GM19238 (cell line): ENCODE data around the gene CALN1.
"Not testable (repeated sequence)": the region's sequence is repeated elsewhere in the genome, so short reads cannot be mapped to it uniquely, and the experiment has no call there.

Experiments used
- DNase-seq: peaks from one replicate; pipeline ENCODE4 v3.0.0; 2011; ENCODE audit warnings: low spot score; ENCODE audit not compliant: insufficient read length

Gene CALN1

DNA sequence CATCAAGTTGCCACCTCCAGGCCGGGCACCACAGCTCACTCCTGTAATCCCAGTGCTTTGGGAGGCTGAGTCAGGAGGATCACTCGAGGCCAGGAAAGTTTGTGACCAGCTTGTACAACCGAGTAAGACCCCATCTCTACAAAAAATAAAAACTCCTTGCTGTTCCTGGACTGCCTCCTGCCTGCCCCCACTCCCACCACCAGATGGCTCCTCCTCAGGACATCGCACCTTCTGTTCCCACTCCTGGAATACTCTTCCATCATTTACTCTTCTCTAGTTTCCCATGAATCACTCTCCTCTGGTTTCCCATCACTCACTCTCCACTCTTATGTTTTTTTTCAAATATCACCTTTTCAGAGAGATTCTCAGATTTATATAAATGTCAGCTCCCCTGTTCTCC, 540.7 kb downstream of the CALN1 start:
- no peak for DNase-seq

DNA sequence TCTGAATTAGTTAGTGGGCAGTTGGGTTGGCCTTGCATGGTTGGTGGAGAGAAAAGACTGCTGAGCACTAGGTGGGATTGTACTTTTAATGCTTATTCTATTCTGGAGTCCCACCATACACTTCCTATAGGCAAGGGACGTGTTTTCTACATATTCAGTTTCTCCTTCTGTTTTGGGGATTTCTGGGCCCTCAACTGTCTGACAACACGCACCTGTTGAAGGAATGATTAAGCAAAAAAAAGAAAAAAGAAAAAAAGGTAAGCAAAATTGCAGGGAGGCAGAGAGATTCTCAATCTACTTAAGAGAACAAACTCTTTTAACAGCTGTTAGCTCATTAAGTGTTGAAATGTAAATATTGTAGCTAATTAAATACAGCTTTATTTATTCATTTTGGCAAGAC, 541.3 kb downstream of the CALN1 start:
- no peak for DNase-seq

DNA sequence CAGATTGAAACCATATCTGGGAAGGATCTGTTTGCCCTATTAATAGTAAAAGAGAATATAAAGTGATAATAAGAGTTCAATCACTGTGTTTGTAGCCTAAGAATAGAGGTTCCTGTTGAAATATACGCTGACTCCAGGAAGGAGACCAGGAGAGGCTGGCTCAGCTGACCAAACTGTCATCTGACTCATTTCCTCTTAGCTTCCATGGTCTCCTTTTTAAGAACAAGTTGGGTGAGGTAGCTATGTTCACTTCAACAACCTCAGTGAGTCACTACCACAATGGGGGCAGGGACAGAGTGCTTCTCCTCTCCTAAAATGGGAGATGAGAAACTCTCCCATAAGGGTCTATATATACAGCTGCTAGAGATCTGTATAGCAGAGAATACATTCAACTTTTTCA, 543.3 kb downstream of the CALN1 start:
- DNase-seq, result no peak

DNA sequence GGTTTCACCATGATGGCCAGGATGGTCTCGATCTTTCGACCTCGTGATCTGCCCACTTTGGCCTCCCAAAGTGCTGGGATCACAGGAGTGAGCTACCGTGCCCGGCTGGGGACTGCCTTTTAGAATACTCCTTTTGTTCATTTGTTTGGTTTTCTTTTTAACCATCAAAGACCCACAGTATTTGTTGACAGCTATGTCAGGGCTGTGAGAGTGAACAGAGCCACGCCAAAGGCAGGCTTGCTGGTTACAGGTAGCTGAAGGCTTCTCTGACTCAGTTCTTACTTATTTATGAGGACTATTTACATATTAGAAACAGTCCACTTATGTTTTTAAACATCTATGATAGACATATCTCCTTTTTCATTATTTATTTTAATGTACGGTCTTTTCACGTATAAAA, 544.5 kb downstream of the CALN1 start:
- no peak for DNase-seq

DNA sequence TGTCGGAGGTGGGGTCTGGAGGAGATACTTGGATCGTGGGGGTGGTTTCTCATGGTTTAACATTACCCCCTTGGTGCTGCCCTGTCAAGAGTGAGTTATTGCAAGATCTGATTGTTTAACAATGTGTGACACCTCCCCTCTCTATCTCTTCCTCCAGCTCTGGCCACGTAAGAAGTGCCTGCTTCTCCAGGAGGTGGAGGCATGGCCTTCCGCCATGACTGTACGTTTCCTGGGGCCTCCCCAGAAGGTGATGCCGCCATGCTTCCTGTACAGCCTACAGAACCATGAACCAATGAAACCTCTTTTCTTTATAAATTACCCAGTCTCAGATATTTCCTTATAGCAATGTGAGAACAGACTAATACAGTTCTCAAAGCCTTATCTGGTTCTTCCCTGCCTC, 547.0 kb downstream of the CALN1 start:
- DNase-seq, result no peak

DNA sequence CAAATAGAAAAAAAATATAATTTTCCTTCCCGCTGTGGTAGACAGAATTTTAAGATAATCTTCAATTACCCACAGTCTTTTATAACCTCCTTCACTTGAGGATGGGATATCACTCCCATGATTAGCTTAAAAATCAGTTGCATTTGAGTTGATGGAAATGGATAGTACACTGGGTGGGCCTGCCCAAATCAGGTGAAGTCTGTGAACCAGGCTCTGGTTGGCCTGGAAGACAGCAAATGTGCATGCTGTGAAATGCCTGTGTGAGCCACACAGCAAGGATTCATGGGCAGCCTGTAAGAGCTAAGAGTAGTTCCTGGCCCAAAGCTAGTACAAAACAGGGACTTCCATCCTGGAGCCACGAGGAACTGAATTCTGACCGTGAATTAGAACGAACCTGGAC, 548.0 kb downstream of the CALN1 start:
- no peak for DNase-seq

DNA sequence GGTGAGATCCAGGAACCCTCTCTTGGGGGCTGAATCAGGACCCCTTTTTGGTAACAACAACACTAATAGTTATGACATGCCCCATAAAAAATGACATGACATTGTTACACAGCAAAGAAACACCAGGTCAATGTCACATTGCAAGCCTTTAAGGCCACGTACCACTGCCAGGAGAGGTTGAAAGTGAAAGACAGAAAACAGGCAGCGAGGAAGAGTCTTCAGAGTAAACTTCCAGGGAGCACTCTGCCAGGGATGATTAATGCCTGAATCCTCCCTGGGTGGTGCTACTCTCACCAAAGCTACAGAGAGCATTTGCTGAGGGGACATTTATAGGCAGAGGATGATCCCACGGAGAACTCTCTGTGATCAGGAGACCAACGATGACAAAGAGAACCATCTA, 551.6 kb downstream of the CALN1 start:
- no peak for DNase-seq

DNA sequence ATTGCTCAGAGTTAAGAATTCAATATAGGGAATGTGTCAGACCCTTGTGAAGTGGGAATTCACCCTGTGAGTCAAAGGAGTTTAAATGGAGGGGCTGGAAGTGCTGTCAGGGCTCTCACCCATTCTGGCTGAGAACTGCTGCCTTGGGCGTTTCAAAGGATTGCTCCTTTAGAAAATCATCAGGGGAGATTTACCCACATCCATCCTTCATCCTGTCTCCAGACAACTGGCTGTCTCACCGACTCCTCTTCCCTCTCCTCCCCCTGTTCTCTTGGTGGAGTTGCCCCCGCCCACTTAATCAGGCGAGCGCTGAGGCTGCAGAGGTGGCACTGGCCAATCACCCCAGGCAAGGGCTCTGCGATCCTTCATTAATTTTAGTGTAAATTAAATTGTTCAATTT, 554.8 kb downstream of the CALN1 start:
- DNase-seq, result no peak

DNA sequence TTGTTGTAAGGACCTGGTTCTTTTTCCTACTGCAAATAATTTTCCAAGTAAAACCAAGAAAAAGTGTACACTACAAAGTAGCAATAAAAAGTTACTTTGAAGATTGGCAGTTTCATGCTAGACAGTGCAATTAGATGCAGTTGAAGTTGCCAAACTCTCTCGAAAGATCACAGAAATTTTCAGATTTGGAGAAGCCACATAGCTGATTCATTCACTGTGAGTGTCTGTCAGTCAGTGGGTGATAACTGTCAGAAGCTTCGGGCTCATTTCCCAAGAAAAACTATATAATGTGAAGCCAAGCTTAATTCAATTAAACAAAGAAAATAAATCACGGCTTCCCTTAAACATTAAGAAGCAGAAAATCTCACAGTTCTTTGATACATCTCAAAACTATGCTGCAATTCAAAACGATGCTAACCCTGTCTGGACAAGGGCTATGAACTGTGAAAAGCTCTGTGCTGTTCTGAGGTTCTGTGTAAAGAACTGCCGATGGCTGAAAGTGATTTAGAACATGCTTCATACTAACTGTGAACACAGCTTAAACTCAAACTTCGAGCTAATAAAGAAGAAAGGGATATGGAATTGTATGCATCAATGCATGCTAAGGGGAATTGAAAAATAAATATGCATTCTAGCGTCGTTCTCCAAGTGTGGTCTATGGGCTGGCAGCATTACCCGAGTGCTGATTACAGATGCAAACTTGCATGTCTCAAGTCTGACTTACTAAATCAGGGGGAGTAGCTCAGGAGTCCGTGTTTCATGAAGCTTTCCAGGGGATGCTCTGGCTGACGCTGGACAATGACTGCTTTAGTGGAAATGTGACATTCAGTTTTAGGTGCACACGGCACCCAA, 557.4 kb downstream of the CALN1 start:
- DNase-seq, result no peak

DNA sequence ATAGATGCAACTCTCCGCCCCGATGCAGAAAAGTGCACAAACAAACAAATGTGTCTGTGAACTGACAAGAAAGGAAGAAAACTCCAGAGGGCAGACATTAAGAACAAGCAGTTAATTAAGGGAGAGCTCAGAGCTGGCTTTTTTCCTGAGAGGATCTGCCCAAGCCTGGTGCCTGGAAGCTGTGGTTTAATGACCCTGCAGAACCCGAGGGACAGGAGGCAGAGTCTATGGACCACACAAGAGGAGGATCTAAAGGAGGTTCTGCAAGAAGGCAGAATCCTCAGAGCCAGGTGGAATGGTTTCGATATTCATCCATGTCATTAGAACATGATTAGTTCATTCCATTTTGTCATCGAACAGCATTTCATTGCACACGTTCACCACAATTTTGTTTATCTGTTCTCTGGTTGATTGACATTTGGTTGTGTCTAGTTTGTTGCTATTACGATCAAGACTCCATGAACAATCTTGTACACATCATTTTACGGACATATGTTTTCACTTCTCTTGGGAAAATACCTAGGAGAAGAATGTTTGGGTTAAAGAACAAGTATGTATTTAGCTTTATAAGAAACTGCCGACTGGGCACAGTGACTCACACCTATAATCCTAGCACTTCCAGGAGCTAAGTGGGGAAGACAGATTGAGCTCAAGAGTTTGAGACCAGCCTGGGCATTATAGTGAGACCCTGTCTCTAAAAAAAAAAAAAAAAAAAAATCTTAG, 560.2 kb downstream of the CALN1 start:
- no peak for DNase-seq

DNA sequence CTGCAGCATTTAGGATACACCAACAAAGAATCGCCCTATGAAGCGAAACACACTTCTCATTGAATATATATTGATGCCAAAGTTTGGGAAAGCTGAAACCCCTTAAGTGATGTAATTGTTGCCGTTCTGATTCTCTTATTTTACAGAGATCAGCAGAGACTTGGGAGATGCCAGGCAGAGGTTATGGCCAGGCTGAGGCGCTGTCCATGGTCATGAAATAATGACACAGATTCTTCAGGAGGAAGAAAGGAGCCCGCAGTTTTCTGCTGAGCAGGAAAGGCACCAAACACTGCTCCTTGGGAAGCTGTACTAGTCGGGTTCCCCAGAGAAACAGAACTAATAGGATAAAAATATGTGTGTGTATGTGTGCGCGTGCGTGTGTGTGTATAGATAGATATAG, 566.0 kb downstream of the CALN1 start:
- DNase-seq, result no peak

DNA sequence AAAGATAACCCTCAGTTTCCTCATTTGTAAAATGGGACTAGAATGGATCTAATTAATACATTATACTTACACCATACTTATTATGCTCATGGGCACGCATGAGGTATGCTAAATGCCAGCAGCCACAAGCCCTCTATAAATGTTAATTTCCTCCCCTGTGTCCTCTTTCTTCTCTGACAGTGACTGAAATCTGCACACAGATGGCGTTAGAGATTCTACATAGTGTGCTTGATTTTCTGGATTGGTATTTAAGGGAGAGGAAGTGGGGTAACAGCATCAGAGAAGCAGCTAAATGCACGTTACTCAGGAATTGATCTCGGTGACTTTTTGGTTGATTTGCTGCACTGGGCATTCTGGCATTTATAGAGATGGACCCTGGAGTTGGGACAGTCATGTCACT, 568.5 kb downstream of the CALN1 start:
- DNase-seq, result no peak

DNA sequence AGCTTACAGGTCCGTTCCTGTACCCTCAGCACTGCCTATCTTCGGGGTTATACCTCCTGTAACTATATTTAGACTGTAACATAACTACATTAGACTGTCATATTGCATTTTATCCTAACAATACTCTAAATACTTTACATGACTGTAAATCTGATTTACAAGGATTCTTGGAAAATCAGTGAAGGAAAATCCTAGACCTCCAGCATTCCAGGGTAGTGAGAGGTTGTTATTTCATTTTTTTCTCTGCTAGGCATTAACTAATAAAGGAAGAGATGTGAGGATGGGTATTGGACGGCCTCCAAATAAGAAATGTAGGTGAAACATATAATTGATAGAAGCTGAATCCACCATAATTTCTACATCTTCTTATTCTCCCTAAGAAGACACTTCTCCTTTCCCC, 569.4 kb downstream of the CALN1 start:
- no peak for DNase-seq

DNA sequence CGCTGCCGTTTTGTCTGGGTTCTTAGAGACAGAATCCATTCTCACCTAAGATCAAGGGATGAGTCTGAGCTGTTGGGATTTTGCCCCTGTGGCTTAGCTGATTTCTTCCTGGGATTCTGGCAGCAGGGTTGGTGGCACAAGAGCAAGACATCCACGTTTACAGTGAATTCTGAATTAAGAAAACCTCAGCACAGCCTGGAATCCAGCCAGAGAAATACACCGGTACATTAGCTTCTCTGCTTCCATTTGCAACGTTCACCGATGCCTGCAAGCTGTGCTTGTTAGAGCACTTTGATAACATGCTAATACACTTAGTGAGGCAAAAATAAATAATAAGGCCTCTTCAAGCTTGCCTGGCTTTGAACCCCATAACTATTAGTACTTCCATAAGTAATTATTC, 569.8 kb downstream of the CALN1 start:
- no peak for DNase-seq

DNA sequence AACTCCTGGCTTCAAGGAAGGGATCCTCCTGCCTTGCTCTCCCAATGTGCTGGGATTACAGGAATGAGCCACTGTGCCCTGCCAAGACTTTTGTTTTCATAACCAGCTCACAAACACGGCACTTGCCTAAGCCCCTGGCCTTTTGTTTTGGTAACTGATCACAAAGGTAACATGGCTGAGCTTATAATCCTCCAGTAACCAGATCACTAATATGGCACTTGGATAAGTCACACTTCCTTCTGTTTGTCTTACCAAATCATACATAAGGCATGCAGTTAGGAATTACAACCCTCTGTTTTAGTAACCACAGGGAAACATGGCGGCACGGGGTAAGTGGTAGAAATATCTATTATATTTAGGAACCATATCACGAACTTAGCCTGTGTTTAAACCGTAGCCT, 577.1 kb downstream of the CALN1 start:
- no peak for DNase-seq

DNA sequence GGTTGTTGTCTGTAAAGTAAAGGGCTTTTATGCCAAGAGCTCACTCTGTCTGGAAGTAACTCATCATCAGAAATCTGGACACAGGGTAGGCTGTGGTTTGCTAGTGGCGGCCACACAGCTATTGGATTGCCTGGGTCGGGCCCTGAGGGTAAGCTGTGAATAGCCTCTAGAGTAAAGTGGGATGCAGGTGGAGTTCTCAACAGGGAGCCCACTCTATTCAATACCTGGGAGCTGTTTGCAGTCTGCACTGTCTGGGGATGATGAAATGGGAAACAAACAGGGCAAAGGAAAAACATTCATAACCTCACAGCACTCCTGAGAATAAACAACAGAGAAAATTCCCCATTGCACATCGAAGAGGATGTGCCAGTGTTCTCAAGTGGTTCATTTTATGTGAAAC, 582.6 kb downstream of the CALN1 start:
- no peak for DNase-seq

DNA sequence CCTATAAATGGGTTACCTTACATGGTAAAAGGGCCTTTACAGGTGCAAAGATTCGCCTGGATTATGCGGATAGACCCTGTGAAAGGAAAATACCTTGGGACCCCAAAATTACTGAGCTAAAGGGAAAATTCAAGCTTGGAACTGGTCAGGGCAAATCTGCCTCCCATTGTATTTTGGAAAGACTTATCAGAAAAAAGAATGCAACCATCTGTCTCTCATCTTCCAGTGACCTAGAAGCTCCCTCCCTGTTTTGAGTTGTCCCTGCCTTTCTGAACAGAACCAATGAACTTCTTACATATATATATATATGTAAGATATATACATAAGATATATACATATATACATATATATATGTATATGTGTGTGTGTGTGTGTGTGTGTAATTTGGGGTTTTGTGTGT, 583.8 kb downstream of the CALN1 start:
- no peak for DNase-seq

DNA sequence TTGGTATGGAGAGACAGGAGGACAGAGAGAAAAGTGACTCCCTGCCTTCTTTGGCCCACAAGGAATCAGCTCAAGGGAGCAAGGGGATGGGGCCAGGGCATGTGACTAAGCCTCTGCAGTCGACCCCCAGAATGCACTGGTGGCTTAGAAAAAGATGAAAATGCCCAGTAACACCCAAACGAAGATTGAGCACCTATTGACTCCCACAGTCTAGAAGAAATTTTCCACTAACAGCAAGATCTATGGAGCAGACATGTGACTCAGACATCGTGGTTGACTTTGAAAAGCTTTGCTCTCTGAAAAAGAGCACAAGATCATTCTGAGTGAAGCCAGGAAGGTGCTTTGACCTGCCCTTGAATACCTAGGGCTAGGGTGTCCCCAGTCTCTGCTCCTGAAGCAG, 586.0 kb downstream of the CALN1 start:
- DNase-seq, result no peak

DNA sequence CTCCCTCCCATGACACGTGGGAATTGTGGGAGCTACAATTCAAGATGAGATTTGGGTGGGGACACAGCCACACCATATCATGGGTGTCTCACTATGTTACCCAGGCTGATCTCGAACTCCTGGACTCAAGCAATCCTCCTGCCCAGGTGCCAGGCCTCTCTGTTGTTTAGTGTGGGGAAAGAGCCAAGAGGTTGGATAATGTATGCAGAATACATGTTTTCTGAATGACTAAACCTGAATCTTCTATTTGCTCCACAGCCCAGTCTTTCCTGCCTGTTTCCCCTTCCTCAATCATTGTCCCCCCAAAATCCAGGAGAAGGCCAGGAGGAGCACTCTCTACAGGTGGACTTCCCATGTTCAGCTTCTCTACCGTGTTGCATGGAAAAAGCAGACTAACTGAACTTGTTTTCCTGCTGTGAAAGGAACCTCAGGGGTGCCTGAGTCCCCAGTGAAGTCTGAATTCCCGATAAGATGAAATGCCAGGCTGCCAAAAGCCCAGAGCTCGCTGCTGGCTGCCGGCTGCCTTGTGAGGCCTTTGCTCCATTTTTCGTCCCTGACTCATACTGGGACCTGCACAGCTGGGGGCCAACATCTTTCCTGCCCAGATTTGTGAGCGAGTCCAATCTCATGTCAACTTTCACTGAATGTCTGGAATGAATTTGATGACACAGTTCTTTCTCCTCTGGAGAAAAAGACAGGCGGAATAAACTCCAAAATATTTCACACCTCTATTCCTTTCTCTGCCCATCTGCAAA, 588.0 kb downstream of the CALN1 start:
- DNase-seq, result no peak

DNA sequence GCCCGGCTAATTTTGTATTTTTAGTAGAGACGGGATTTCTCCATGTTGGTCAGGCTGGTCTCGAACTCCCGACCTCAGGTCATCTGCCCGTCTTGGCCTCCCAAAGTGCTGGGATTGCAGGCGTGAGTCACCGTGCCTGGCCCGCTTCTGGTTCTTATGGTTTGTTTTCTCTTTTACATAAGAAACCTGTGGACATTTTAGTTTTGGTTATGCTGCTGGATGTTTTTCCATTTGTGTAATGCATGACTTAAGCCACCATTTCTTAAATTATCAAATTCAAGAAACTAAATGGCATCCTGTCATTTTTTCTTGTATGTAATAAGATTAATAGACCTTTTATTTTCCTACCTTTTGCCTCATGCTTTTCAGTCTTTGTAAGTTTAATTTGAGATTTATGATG, 589.7 kb downstream of the CALN1 start:
- not testable (repeated sequence) for DNase-seq

DNA sequence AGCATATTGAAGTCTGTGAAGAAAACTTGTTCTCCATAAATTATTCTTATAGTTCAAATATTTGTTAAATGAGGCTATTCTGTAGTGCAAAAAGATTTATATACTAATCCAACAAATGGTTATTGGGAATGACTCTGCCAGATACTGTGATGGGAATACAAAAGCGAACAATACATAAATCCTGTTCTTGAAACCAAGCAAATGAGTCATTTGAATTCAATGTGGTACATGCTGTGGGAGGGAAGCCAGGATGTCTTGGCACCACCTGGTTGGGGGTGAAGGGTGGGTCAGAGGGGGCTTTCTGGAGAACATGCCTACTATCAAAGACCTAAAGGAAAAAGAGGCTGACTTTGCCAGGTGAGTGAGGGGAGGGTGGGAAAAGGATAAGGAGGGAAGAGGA, 594.2 kb downstream of the CALN1 start:
- DNase-seq, result no peak

DNA sequence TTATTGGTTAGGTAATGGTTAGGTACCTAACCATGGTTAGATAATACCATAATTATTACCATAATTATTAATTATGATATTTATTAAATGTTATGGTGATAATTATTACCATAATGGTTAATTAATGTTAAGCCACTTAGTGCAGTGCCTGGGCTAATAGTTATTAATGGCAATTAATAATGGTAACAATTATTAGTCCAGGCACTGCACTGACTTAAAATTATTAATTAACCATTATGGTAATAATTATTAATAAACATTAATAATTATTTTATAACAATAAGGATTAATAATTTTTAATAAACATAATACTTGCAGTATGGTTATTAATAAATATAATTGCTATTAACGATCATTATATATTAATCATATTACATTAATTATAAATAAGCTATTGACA, 604.0 kb downstream of the CALN1 start:
- DNase-seq, result no peak
